ENCODE measurements around the gene WNT5B.

- TF ChIP-seq, protein P1, sequence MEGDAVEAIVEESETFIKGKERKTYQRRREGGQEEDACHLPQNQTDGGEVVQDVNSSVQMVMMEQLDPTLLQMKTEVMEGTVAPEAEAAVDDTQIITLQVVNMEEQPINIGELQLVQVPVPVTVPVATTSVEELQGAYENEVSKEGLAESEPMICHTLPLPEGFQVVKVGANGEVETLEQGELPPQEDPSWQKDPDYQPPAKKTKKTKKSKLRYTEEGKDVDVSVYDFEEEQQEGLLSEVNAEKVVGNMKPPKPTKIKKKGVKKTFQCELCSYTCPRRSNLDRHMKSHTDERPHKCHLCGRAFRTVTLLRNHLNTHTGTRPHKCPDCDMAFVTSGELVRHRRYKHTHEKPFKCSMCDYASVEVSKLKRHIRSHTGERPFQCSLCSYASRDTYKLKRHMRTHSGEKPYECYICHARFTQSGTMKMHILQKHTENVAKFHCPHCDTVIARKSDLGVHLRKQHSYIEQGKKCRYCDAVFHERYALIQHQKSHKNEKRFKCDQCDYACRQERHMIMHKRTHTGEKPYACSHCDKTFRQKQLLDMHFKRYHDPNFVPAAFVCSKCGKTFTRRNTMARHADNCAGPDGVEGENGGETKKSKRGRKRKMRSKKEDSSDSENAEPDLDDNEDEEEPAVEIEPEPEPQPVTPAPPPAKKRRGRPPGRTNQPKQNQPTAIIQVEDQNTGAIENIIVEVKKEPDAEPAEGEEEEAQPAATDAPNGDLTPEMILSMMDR (IDR thresholded peaks at IDR 0.05) = no peak
- TF ChIP-seq POLR2A (IDR thresholded peaks at IDR 0.05) = no peak
Observed at GRCh38 chr12:1680804-1681492, 51.9 kb downstream of the WNT5B start.

Measured in esophagus squamous epithelium (tissue), 4 donors.